PC-9 (cell line): Measurements from ENCODE around the gene INSYN1. TPM values are rescaled to one million over a fixed set of nuclear protein-coding genes. Genes with fewer than 3 reads are reported as not detected.

Experiments used
- BruUV-seq: library from RNA; stranded (reverse); fragments of 400-500 nt; replicated peaks from 2 replicates; lab custom pipeline; 2021; lab: Mats Ljungman, UMichigan
- CTCF ChIA-PET: fragments of 300-600 bp; sonication (Branson Sonifier 250); formaldehyde crosslinking; loops from one replicate; lab custom pipeline; 2022; ENCODE audit warnings: antibody characterized with exemption; lab: Charles Lee
- POLR2A ChIA-PET: fragments of 300-600 bp; sonication (Branson Sonifier 250); formaldehyde crosslinking; loops from one replicate; lab custom pipeline; 2022; ENCODE audit warnings: antibody characterized with exemption; ENCODE audit not compliant: unreplicated experiment; lab: Charles Lee
- DNase-seq, 2 experiments: peaks; one replicate each; pipeline versions ENCODE4 v3.0.0 to v3.0.0-alpha.2; 2015 to 2022; ENCODE audit warnings: mixed read lengths in 1 of 2
- H2AFZ ChIP-seq: fragments of 200-600 bp; sonication (generic); 2 replicates; pipeline ENCODE4 v1.8.1; 2017; ENCODE audit warnings: antibody characterized with exemption
- H3F3A ChIP-seq: fragments of 200-600 bp; sonication (generic); 2 replicates; pipeline ENCODE4 v1.8.1; 2017; ENCODE audit warnings: antibody characterized with exemption, mild to moderate bottlenecking, low read depth; ENCODE audit not compliant: insufficient read depth
- H3K27ac ChIP-seq: fragments of 200-600 bp; sonication (generic); 2 replicates; pipeline ENCODE4 v1.6.1; 2016; ENCODE audit warnings: mixed run types
- H3K27me3 ChIP-seq: fragments of 200-600 bp; sonication (generic); 2 replicates; pipeline ENCODE4 v1.6.1; 2016; ENCODE audit warnings: low read depth, mixed run types; ENCODE audit not compliant: insufficient read depth
- H3K36me3 ChIP-seq: fragments of 200-600 bp; sonication (generic); 2 replicates; pipeline ENCODE4 v1.6.1; 2016; ENCODE audit warnings: low read depth, mixed run types
- H3K4me1 ChIP-seq: fragments of 200-600 bp; sonication (generic); replicated peaks from 2 replicates; pipeline ENCODE4 v1.6.1; 2016; ENCODE audit warnings: mixed run types; ENCODE audit not compliant: insufficient read depth
- H3K4me2 ChIP-seq: fragments of 200-600 bp; sonication (generic); 2 replicates; pipeline ENCODE4 v1.6.1; 2017; ENCODE audit warnings: mixed run types
- H3K4me3 ChIP-seq: fragments of 200-600 bp; sonication (generic); 2 replicates; pipeline ENCODE4 v1.6.1; 2016; ENCODE audit warnings: mixed run types
- H3K79me2 ChIP-seq: fragments of 200-600 bp; sonication (generic); 2 replicates; pipeline ENCODE4 v1.6.1; 2017; ENCODE audit warnings: low read depth, mixed run types
- H3K9me2 ChIP-seq: fragments of 200-600 bp; sonication (generic); 2 replicates; pipeline ENCODE4 v1.8.1; 2017; ENCODE audit warnings: mild to moderate bottlenecking; ENCODE audit not compliant: insufficient read depth
- H3K9me3 ChIP-seq: fragments of 200-600 bp; sonication (generic); 2 replicates; pipeline ENCODE4 v1.8.1; 2016; ENCODE audit warnings: low read depth; ENCODE audit not compliant: insufficient read depth
- H4K20me1 ChIP-seq: fragments of 200-600 bp; sonication (generic); 2 replicates; pipeline ENCODE4 v1.8.1; 2017; ENCODE audit not compliant: insufficient read depth
- CTCF ChIP-seq: fragments of 200-600 bp; sonication (generic); conservative IDR thresholded peaks from 2 replicates; pipeline ENCODE4 v1.6.1; 2017; ENCODE audit warnings: mixed run types, antibody characterized with exemption, mild to moderate bottlenecking, moderate library complexity
- EZH2 ChIP-seq: fragments of 200-600 bp; sonication (generic); IDR thresholded peaks from 2 replicates; pipeline ENCODE4 v1.8.0; 2017; ENCODE audit warnings: antibody characterized with exemption, low read depth
- intact Hi-C: fragments of 100-400 bp; cut with micrococcal nuclease; formaldehyde crosslinking; loops from one replicate; pipeline ENCODE4 v1.10.0; 2022; ENCODE audit not compliant: unreplicated experiment
- total RNA-seq: library from RNA; stranded (reverse); gene quantifications from 2 replicates; pipeline ENCODE4 v1.2.3, GENCODE V29; 2021

The INSYN1 gene
- total RNA-seq, 1 experiment from 2014 or later: not detected

- POLR2A ChIA-PET: no interaction called here
- Histone ChIP-seq H3K27me3 (peaks cover 84% of the 10 kb centered on the region), H3K27ac (no peak overlapping the region), H3K4me3 (no peak overlapping the region), H3K36me3 (no peaks in the 10 kb centered on the region), H3F3A (no peaks in the 10 kb centered on the region), H4K20me1 (no peaks in the 10 kb centered on the region), H3K9me2 (no peaks in the 10 kb centered on the region), H2AFZ (no peak overlapping the region), H3K9me3 (no peaks in the 10 kb centered on the region), H3K79me2 (no peaks in the 10 kb centered on the region), H3K4me1 (no peaks in the 10 kb centered on the region), H3K4me2 (no peak overlapping the region)
- BruUV-seq: no TSS peak
- intact Hi-C loops: no loop called here
- DNase-seq: no peak
- CTCF ChIA-PET: no interaction called here
- no peak for TF ChIP-seq CTCF
- no peak for TF ChIP-seq EZH2
Observed at GRCh38 chr15:73758461-73758860, 5.3 kb upstream of the INSYN1 start.

- peaks cover 85% of the 10 kb centered on the region for H3K27me3 ChIP-seq
- BruUV-seq: no TSS peak
Observed at GRCh38 chr15:73757571-73757970, 4.4 kb upstream of the INSYN1 start.

GRCh38 chr15:73756947-73757513, 3.9 kb upstream of the INSYN1 start:
- H3K27me3 ChIP-seq: peaks cover 85% of the 10 kb centered on the region
- H4K20me1 ChIP-seq: no peaks in the 10 kb centered on the region
- no peak overlapping the region for H3K27ac ChIP-seq
- H3K4me3 ChIP-seq: no peak overlapping the region
- H3K4me1 ChIP-seq: no peaks in the 10 kb centered on the region; the same call in 1 of the 2 replicates
- H3K79me2 ChIP-seq: no peaks in the 10 kb centered on the region
- no peak overlapping the region for H3K4me2 ChIP-seq
- ChIA-PET POLR2A (no interaction called here), CTCF (no interaction called here)
- no peak for DNase-seq
- no peaks in the 10 kb centered on the region for H3K9me2 ChIP-seq
- no peaks in the 10 kb centered on the region for H3K9me3 ChIP-seq
- no peaks in the 10 kb centered on the region for H3F3A ChIP-seq
- intact Hi-C loops: no loop called here
- BruUV-seq: no TSS peak
- TF ChIP-seq EZH2 (no peak), CTCF (no peak)
- no peak overlapping the region for H2AFZ ChIP-seq
- H3K36me3 ChIP-seq: no peaks in the 10 kb centered on the region

More at GRCh38 chr15:73757571-73757970, 4.4 kb upstream of the INSYN1 start:
- H4K20me1 ChIP-seq: no peaks in the 10 kb centered on the region
- no peaks in the 10 kb centered on the region for H3F3A ChIP-seq
- H3K4me1 ChIP-seq: no peaks in the 10 kb centered on the region
- no peaks in the 10 kb centered on the region for H3K36me3 ChIP-seq
- H3K4me3 ChIP-seq: no peak overlapping the region
- ChIA-PET CTCF (no interaction called here), POLR2A (no interaction called here)
- H3K4me2 ChIP-seq: no peak overlapping the region
- TF ChIP-seq EZH2 (no peak), CTCF (no peak)
- intact Hi-C loops: no loop called here
- no peak for DNase-seq
- H3K9me2 ChIP-seq: no peaks in the 10 kb centered on the region
- H2AFZ ChIP-seq: no peak overlapping the region
- H3K27ac ChIP-seq: no peak overlapping the region
- no peaks in the 10 kb centered on the region for H3K79me2 ChIP-seq
- H3K9me3 ChIP-seq: no peaks in the 10 kb centered on the region
